Stomach (tissue), 4 donors: Measurements from ENCODE around the gene CFAP20DC.

Experiments
- POLR2AphosphoS5 ChIP-seq, 3 donors: sonication (generic); formaldehyde crosslinking; IDR thresholded peaks; one replicate each; pipeline ENCODE4 v1.6.1; 2016; ENCODE audit warnings: antibody characterized with exemption in 3 of 3
- TF ChIP-seq, protein P1 (sequence below), 7 experiments: fragments of 450-650 bp in 4 of 7; fragments of 200-600 bp in 3 of 7; sonication (generic) in 3 of 7; IDR thresholded peaks; one replicate each; pipeline ENCODE4 v1.5.1; 2016 to 2019; ENCODE audit warnings: antibody characterized with exemption in 7 of 7, control low read depth in 2 of 7, mild to moderate bottlenecking in 1 of 7

DNA sequence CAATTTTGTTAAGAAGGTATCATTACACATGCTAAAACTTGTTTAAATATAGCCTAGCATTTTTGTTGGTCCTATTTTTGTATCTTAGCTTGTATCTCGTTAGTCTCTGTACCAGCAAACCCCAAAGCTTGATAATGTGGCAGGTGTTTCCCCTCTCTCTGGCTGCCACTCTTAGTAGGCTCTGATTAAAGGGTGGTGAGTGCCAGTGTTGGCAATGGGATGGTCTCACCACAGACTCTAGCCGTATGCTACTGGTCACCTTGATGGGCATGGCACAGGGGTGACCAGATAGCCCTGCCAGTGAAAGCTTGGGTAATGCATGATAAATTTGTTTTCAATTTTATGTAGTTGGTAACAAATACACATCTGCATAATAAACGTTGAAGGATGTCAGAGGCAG, 188.3 kb downstream of the CFAP20DC start:
- TF ChIP-seq POLR2AphosphoS5 (IDR thresholded peaks at IDR 0.05), result no peak
- TF ChIP-seq, protein P1, sequence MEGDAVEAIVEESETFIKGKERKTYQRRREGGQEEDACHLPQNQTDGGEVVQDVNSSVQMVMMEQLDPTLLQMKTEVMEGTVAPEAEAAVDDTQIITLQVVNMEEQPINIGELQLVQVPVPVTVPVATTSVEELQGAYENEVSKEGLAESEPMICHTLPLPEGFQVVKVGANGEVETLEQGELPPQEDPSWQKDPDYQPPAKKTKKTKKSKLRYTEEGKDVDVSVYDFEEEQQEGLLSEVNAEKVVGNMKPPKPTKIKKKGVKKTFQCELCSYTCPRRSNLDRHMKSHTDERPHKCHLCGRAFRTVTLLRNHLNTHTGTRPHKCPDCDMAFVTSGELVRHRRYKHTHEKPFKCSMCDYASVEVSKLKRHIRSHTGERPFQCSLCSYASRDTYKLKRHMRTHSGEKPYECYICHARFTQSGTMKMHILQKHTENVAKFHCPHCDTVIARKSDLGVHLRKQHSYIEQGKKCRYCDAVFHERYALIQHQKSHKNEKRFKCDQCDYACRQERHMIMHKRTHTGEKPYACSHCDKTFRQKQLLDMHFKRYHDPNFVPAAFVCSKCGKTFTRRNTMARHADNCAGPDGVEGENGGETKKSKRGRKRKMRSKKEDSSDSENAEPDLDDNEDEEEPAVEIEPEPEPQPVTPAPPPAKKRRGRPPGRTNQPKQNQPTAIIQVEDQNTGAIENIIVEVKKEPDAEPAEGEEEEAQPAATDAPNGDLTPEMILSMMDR (IDR thresholded peaks at IDR 0.05), result no peak
